Stimulated activated naive CD4-positive, alpha-beta T cell (primary cell): ENCODE results near the gene CCNC.

Experiments used
- DNase-seq, 6 experiments: peaks; one replicate each; lab custom pipeline; 2025; lab: John Stamatoyannopoulos, UW

CCNC gene

GRCh38 chr6:99568103-99568933, at the start of gene CCNC:
TSS of gene CCNC (minus strand) at chr6:99568660. CDS start at chr6:99568527, 133 bp downstream.
- DNase-seq, result peak; percentile 73 to 89 (median 85)

GRCh38 chr6:99617131-99617530, 48.7 kb upstream of the CCNC start:
- no peak for DNase-seq

GRCh38 chr6:99614430-99615186, 46.1 kb upstream of the CCNC start:
- DNase-seq, result peak in 1 of 6 experiments; percentile 49

- DNase-seq, result peak in 1 of 6 experiments; percentile 28
Observed at GRCh38 chr6:99613705-99614429, 45.4 kb upstream of the CCNC start.

GRCh38 chr6:99613409-99613704, 44.9 kb upstream of the CCNC start:
- peak in 1 of 6 experiments; percentile 26 for DNase-seq

DNA sequence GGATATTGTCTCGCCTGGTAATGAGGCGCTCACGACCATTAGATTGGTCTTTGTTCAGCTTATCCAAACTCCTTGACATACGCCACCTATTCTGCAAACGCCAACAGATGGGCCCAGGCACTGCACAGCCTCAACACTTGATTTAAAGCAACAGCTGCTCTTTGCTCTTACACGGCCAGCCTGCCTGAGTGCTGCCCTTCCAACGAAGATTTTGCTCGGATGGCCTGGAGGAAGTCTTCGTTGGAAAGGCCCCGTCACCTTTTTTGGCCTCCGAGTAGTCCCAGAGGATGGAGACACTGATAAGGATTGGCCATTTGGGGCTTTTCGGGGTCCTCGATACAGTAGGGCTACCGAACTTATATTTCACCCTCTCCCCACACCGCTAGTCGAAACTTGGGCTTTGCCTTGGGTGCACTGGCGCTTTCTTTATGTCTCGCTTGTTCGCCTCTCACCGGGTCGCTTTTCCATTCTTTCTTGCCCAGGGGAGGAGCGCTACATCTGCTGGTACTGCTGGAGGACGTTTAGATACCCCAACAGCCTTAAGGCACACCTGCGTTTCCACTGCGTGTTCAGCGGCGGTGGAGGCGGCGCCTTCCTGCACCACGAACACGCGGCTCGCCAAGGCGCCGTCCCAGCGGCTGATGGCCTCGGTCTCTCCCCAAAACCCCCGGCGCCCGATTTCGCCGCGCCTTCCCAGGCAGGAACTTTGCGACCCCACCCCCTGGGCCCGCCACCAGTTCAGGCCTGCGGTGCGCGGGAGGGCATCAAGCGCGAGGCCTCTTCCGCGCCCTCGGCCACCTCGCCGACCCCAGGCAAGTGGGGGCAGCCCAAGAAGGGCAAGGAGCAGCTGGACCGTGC, 44.3 kb upstream of the CCNC start:
- DNase-seq, result peak in 1 of 6 experiments; percentile 26

- no peak for DNase-seq
Observed at GRCh38 chr6:99611148-99611547, 42.7 kb upstream of the CCNC start.

GRCh38 chr6:99609905-99610489, 41.5 kb upstream of the CCNC start:
- DNase-seq, result no peak

DNA sequence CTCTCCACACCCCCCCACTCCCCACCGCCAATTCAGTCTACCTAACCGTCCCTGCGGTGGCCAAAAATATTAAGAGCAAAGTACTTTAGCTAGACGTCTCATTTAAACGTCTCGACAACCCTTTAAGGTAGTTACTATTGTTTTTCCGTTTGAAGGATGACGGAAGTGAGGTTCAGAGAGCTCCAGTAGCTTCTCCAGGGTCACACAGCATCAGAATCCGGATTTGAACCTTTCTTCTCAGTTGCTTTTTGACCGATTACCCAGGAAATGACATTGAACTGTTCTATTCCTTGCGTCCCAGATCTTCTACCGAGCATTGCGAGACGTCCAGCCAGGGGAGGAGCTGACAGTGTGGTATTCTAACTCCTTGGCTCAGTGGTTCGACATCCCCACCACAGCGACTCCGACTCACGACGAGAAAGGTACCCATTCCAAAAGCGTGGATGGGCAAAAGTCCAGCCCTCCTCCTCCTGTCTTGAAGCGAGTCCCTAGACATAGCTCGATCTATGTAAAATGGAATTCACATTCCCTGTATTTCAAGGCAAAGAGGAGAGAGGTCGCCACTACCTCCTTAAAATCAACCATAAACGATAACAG, 40.5 kb upstream of the CCNC start:
- no peak for DNase-seq

DNA sequence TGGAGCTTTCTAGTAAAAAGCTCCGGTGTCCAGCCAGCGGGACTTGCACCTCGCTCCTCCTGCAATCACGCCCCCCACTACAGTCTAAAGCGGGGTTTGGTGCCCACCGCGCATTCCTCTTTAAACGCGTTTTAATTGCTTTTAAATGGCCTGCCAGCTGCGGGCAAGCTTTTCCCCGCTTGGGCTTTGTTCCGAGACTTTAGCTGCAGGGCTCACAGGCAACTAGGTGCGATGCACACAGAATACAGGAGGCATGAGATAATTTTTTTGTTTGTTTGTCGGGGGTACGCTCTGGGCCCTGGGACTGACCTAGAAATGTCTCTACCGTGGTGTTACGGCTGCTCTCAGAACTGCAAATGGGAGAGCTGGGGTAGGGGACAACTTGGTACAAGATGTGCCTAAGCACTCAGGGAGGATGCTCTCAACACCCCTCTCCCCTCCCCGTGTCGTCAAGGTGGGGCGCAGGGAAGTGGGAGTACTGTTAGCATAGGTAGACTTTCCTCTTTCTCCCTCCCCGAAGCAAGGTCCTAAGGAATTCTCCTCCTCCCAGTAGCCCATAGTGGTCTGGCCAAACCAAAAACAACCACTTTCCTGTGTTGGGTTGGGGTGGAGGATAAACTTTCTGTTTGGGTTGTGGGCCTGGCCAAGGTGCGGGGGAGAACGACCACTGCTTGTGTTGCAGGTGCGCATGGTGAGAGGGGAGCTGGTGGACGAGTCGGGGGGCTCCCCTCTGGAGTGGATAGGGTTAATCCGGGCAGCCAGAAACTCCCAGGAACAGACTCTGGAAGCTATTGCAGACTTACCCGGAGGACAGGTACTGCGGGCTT, 39.8 kb upstream of the CCNC start:
- DNase-seq, result peak in 1 of 6 experiments; percentile 8

DNA sequence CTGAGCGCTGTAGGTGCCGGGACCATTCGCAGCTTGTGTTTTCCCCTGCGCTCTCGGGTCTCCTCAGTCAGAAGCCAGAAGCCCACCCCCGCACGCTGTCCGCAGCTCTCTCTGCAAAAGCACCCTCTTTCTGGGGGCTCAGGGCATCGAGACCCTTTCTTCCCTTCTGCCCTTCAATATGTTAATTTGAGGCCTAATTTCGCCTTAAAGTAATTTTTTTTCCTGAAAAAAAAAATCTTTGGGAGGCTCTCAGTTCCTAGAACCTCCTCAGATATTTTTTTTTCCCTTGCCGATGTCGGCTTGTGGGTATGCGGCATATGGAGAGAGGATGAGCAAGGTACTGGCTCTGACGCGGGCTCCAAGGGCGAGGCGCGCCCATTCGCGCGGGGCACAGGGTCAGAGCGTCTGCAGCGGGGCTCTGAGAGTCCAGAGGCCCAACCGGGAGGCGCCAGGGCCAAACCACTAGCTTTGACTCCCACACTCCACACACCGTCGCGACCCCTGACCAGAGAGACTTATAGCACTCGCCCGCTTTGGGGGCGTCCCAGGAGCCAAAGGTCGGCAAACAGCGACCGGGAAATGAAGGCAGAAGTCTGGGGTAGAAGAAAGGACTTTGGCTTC, 39.1 kb upstream of the CCNC start:
- no peak for DNase-seq

GRCh38 chr6:99606656-99607415, 38.4 kb upstream of the CCNC start, which contains the start of gene PRDM13:
TSS of gene PRDM13 (plus strand) at chr6:99606833. CDS start at chr6:99607035, 202 bp downstream.
- no peak for DNase-seq

DNA sequence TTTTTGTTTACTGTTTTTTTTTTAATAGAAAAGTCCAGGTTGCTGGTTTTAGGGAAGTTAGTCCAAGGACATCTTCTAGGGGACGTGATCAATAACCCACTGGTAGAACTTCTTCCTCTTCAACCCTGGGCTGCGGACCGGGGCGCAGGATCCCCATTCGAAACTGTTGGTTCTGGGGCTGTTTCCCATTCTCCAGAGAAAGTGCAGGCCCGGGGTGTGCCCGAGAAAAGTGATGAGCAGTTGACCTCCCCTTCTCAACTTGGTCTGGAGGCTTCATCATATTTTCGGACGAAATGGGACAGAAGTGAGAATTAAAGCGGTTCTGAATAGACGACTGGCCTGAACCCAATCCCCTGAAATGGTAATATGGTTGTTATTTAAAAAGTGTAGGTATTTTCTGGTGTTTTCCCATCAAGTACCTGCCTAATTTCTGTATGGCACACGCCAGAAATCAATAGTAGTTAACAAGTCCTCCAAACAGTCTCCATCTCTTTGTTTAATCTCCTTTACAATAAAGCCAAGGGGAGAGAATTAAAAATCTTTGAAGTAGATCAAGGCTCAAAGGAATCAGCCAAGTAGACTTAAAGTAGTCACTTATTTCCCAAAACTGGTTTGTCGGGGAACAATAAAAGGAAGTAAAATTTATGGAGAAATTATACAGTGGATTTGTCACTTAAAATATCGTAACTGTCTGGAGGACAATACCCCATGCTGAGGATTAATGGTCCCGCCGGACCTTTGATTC, 37.6 kb upstream of the CCNC start:
- DNase-seq, result no peak

GRCh38 chr6:99605074-99605734, 36.7 kb upstream of the CCNC start:
- peak in 1 of 6 experiments; percentile 14 for DNase-seq

GRCh38 chr6:99604166-99605073, 36.0 kb upstream of the CCNC start:
- DNase-seq, result no peak
